HG02588 (cell line): ENCODE results near the gene U2AF2.
"Not testable (repeated sequence)": the region's sequence is repeated elsewhere in the genome, so short reads cannot be mapped to it uniquely, and the experiment has no call there.

Experiments
- ATAC-seq: cut with Tn5 transposase; IDR thresholded peaks from one replicate; pipeline ENCODE4 v1.9.1; 2021; ENCODE audit warnings: mild to moderate bottlenecking, moderate library complexity; ENCODE audit not compliant: unreplicated experiment

Gene U2AF2

GRCh38 chr19:55700813-55701212, 46.0 kb downstream of the U2AF2 start:
- ATAC-seq = no peak

- ATAC-seq = no peak
These were observed 47.3 kb downstream of the U2AF2 start for GRCh38 chr19:55702131-55702627.

- no peak for ATAC-seq
These were observed 49.0 kb downstream of the U2AF2 start for GRCh38 chr19:55703790-55704215.

GRCh38 chr19:55704494-55705245, 49.8 kb downstream of the U2AF2 start:
- no peak for ATAC-seq

GRCh38 chr19:55705972-55706371, 51.1 kb downstream of the U2AF2 start:
- no peak for ATAC-seq

GRCh38 chr19:55711719-55712118, 56.9 kb downstream of the U2AF2 start:
- no peak for ATAC-seq

GRCh38 chr19:55712804-55713631, 58.2 kb downstream of the U2AF2 start:
- no peak for ATAC-seq

- ATAC-seq = no peak
These were observed 61.7 kb downstream of the U2AF2 start for GRCh38 chr19:55716531-55716930.

- no peak for ATAC-seq
These were observed 62.4 kb downstream of the U2AF2 start for GRCh38 chr19:55717251-55717650.

GRCh38 chr19:55717879-55718711, 63.3 kb downstream of the U2AF2 start:
- ATAC-seq = not testable (repeated sequence)

GRCh38 chr19:55720214-55720746, 65.4 kb downstream of the U2AF2 start:
- no peak for ATAC-seq

GRCh38 chr19:55720801-55721200, 66.0 kb downstream of the U2AF2 start:
- ATAC-seq = no peak

- ATAC-seq = no peak
These were observed 68.7 kb downstream of the U2AF2 start for GRCh38 chr19:55723491-55723890.
